Heart right ventricle (tissue), 16 donors: ENCODE results near the gene PTPRM. TPM values are rescaled to one million over a fixed set of nuclear protein-coding genes. Genes with fewer than 3 reads are reported as not detected.

Experiments used
- ATAC-seq, 8 donors: fragments of 200-7000 bp; cut with Tn5 transposase; one replicate each; pipeline ENCODE4 v1.9.1; 2020; ENCODE audit warnings: mild to moderate bottlenecking in 8 of 8, moderate library complexity in 8 of 8, moderate number of reproducible peaks in 1 of 8
- DNase-seq, 2 donors: peaks; one replicate each; pipeline ENCODE4 v3.0.0-alpha.2; 2020
- H3K27ac ChIP-seq, 10 donors: fragments of 200-600 bp; sonication (generic) in 2 of 10; one replicate each; pipeline versions ENCODE4 v1.5.0 to v1.8.0; 2020 to 2022; ENCODE audit warnings: mild to moderate bottlenecking in 3 of 10
- H3K27me3 ChIP-seq, 7 donors: fragments of 200-600 bp; one replicate each; pipeline ENCODE4 v1.8.0; 2021 to 2022; ENCODE audit warnings: mild to moderate bottlenecking in 2 of 7
- H3K36me3 ChIP-seq, 9 donors: fragments of 200-600 bp; sonication (generic) in 1 of 9; one replicate each; pipeline versions ENCODE4 v1.5.0 to v1.8.0; 2020 to 2022; ENCODE audit warnings: mild to moderate bottlenecking in 2 of 9
- H3K4me1 ChIP-seq, 9 donors: fragments of 200-600 bp; sonication (generic) in 1 of 9; one replicate each; pipeline versions ENCODE4 v1.5.0 to v1.8.0; 2020 to 2022; ENCODE audit warnings: mild to moderate bottlenecking in 4 of 9
- H3K4me3 ChIP-seq, 10 donors: fragments of 200-600 bp; sonication (generic) in 2 of 10; one replicate each; pipeline versions ENCODE4 v1.5.0 to v1.8.0; 2020 to 2022; ENCODE audit warnings: mild to moderate bottlenecking in 7 of 10, moderate library complexity in 2 of 10
- H3K9me3 ChIP-seq, 11 donors: fragments of 200-600 bp in 10 of 11; sonication (generic) in 2 of 11; one replicate each; pipeline versions ENCODE4 v1.5.0 to v1.8.0; 2013 to 2022; ENCODE audit warnings: mild to moderate bottlenecking in 2 of 11, control low read depth in 1 of 11, moderate library complexity in 1 of 11
- CTCF ChIP-seq, 9 donors: fragments of 200-600 bp; sonication (generic) in 2 of 9; IDR thresholded peaks; one replicate each; pipeline versions ENCODE4 v1.5.0 to v1.8.0; 2021 to 2022; ENCODE audit warnings: antibody characterized with exemption in 9 of 9, mild to moderate bottlenecking in 5 of 9, moderate library complexity in 1 of 9
- WGBS, 2 donors: extraction: QIAGEN DNeasy Blood & Tissue Kit; methylation state at CpG; one replicate each; pipeline ENCODE4 v1.1.7; 2013; ENCODE audit warnings: inconsistent platforms in 1 of 2; 5-methylcytosine and 5-hydroxymethylcytosine counted together
- intact Hi-C, 10 donors: fragments of 100-400 bp; cut with DNase I; formaldehyde crosslinking; loops; one replicate each; pipeline versions ENCODE4 v1.11.1 to v1.14.2; 2022
- polyA plus RNA-seq, 2 donors: library from polyadenylated mRNA; stranded (reverse); fragments of 200-250 nt; gene quantifications; one replicate each; pipeline ENCODE4 v1.2.3, GENCODE V29; 2013
- total RNA-seq, 10 donors: library from RNA; stranded (reverse); fragmentation: NEBNext Ultra II Directional in 3 of 10; extraction: Animal tissue kit (Norgen Biotek cat#: 25700) in 3 of 10; gene quantifications; one replicate each; pipeline versions ENCODE4 v1.2.1 to v1.2.4, GENCODE V29; 2021 to 2023
- donor health status: Arrhythmogenic right ventricular cardiomyopathy.
- donor health status: ischemic (EF 13 %, LVEDD 7.1; RV severe dilation, severe dysfunction).
- donor health status: healthy with polysubstance abuse.
- donor health status: DM: no; HTN: yes; CAD: no.
- donor health status: DM: no; HTN: no; CAD: no.
- donor health status: ischemic (EF 25% LVEDD 6.9; RV normal size, moderate dysfunction).
- donor health status: ischemic (EF 25% LVEDD 5.7; RV mildly dilated, moderate dysfunction).
- donor health status: healthy.
- donor health status: DM: yes; HTN: yes; CAD: no.
- donor health status: Ischemic cardiomyopathy.
- donor health status: ischemic (EF 35%, LVEDD 5.7; RV mildly dilated, moderate dysfunction).
- donor health status: nonischemic (EF 11% LVEDD 7.7; RV severe dilation, severe dysfunction).
- donor health status: DM: yes; HTN: yes; CAD: no.
- donor health status: PGD.
- donor health status: ischemic (EF 29% LVEDD 5.4; RV normal size, mild dysfunction).
- donor health status: nonischemic (EF 23%, LVEDD 6.1; RV moderate dilation, normal function).

The PTPRM gene
- total and polyA plus RNA-seq, 12 donors = 81.7 to 170 (median 132) TPM

DNA sequence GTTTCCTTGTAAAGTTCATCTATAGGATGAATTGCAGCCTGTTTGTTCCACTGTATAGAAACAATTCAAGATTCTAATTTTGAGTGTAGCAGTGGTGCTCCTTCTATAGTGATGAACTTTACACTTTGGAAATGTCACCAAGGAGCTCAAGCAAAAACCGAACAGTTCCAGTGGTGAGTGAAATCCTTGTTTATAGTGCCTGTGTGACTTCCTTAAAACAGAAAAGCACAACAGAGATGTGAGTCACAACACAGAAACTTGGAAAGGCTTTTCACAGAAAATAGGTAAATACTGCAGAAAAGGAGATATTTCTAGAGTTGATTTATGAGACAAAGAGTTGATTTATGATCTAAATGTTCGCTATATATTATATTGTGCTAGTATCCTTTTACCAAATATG lies 482.0 kb downstream of the PTPRM start:
- intact Hi-C loops = no loop called here
- Histone ChIP-seq H3K36me3 (no peaks in the 10 kb centered on the region), H3K9me3 (no peaks in the 10 kb centered on the region), H3K4me3 (no peak overlapping the region), H3K27ac (no peak overlapping the region), H3K27me3 (no peaks in the 10 kb centered on the region), H3K4me1 (peaks cover 16 to 70% (median 42%) of the 10 kb centered on the region in 9 donors)
- DNase-seq (no peak), ATAC-seq (no peak)
- TF ChIP-seq CTCF (IDR thresholded peaks at IDR 0.05) = no peak
- 79 to 81% methylated on average over 2 of the region's 2 CpGs for WGBS, 2 donors

DNA sequence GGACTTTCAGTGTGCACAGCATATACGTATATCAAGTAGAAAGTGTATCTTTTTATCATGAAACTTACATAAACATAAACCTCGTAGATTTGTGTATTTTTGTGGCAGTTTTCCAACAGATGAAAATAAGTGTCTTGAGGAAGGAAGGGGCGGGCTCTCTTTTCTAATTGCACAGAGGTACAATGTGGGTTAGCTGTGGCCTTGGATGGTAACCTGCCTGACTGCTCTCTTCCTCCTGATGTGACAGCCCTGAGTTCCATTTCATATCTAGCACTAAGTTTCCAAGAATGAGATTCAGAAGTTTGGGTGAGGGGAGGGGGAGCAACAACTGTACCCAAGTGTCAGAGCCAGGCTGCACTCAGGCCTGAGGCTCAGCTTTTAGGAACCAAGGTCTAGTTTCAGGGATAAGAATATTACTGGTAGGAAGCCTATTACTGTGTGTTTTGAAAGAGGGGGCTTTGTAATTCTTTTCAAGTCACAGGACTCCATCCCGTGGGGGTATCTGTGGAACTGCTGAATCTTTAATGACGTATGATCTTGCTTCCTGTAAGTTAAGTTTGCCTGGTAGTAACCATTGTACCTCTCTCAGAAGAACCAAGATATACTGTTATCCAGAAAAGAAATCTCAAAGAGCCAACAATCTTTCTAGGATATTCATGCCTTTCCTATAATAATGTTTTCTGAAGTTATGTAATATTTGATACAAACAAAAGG lies 483.7 kb downstream of the PTPRM start:
- H3K4me3 ChIP-seq = no peak overlapping the region
- TF ChIP-seq CTCF (IDR thresholded peaks at IDR 0.05) = no peak
- no peaks in the 10 kb centered on the region for H3K9me3 ChIP-seq
- peaks cover 16 to 69% (median 42%) of the 10 kb centered on the region in 9 donors for H3K4me1 ChIP-seq
- intact Hi-C loops = no loop called here
- DNase-seq (no peak), ATAC-seq (peak in 4 of 8 donors; percentile 24 to 63 (median 40))
- no peaks in the 10 kb centered on the region for H3K36me3 ChIP-seq
- WGBS, 2 donors = 51 to 59% methylated on average over 5 of the region's 5 CpGs
- peak overlapping the region in 1 of 10 donors; percentile 5 for H3K27ac ChIP-seq
- no peaks in the 10 kb centered on the region for H3K27me3 ChIP-seq

- Histone ChIP-seq H3K4me1 (peaks cover 16 to 67% (median 42%) of the 10 kb centered on the region in 9 donors), H3K4me3 (no peak overlapping the region), H3K27me3 (no peaks in the 10 kb centered on the region), H3K27ac (peak overlapping the region in 1 of 10 donors; percentile 5), H3K36me3 (no peaks in the 10 kb centered on the region), H3K9me3 (no peaks in the 10 kb centered on the region)
- DNase-seq (no peak), ATAC-seq (no peak)
- WGBS, 2 donors = 53 to 62% methylated on average over 2 of the region's 2 CpGs
- intact Hi-C loops = no loop called here
- no peak for TF ChIP-seq CTCF (IDR thresholded peaks at IDR 0.05)
Measured at GRCh38 chr18:8051453-8051852, 484.3 kb downstream of the PTPRM start.

DNA sequence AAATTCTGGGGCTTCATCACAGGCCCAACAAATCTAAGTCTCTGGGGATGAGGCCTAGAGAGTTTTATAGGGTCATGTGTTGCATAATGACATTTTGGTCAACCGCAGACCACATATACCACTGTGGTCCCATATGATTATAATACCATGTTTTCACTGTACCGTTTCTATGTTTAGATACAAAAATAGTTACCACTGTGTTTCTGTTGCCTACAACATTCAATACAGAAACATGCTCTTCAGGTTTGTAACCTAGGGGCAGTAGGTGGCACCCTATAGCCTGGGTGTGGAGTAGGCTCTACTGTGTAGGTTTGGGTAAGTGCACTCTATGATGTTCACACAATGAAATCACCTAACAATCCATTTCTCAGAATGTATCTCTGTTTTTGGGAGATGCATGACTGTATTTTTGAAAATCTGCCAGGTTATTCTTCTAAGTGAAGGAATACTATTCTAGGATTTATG lies 485.2 kb downstream of the PTPRM start:
- intact Hi-C loops = no loop called here
- H3K27ac ChIP-seq = no peak overlapping the region
- no peak overlapping the region for H3K4me3 ChIP-seq
- no peaks in the 10 kb centered on the region for H3K36me3 ChIP-seq
- peak in 1 of 9 donors; percentile 24 for TF ChIP-seq CTCF (IDR thresholded peaks at IDR 0.05)
- H3K9me3 ChIP-seq = no peaks in the 10 kb centered on the region
- 49 to 54% methylated on average over 2 of the region's 2 CpGs for WGBS, 2 donors
- peak in 6 of 8 donors; percentile 38 to 70 (median 48) for ATAC-seq
- no peak for DNase-seq
- peaks cover 16 to 67% (median 42%) of the 10 kb centered on the region in 9 donors for H3K4me1 ChIP-seq
- H3K27me3 ChIP-seq = no peaks in the 10 kb centered on the region
